ENCODE results near the gene ADGRD1. TPM values are rescaled to one million over a fixed set of nuclear protein-coding genes. Genes with fewer than 3 reads are reported as not detected.

Gene ADGRD1
- total RNA-seq, 1 experiment from 2014 or later = 0.77 TPM

DNA sequence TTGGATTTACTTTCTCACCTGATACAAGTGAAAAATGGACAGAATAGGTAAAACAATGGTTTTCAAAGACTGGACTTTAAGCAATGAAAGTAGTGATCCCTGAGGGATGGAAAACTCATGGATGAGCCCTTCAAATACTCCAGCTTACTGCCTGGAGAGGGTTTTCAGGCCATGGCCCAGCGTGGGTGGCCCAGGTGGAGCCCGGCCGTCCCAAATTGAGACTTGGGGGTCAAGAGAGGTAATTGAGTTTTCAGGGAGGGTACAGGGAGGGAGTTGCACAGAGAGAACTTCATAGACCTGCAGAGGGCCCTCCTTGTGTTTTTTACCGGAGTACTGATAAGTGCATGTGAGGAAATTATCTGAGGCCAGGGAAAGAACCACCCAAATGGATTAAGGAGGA, 44.6 kb upstream of the ADGRD1 start:
- no peak overlapping the region for H3K4me3 Mint-ChIP-seq
- no peaks in the 10 kb centered on the region for H3K27me3 Mint-ChIP-seq (ENCODE audit: low read depth)
- no peak overlapping the region for H3K27ac Mint-ChIP-seq
- peaks cover 46% of the 10 kb centered on the region for H3K9me3 Mint-ChIP-seq
- peaks cover 24% of the 10 kb centered on the region for H3K36me3 Mint-ChIP-seq
- TF ChIP-seq, protein P1, sequence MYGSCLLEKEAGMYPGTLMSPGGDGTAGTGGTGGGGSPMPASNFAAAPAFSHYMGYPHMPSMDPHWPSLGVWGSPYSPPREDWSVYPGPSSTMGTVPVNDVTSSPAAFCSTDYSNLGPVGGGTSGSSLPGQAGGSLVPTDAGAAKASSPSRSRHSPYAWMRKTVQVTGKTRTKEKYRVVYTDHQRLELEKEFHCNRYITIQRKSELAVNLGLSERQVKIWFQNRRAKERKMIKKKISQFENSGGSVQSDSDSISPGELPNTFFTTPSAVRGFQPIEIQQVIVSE (CRISPR knock-in tag; IDR thresholded peaks at IDR 0.05; ENCODE audit: borderline replicate concordance) = no peak
- TF ChIP-seq SMAD4 (CRISPR knock-in tag; IDR thresholded peaks at IDR 0.05) (no peak), SP1 (CRISPR knock-in tag; conservative IDR thresholded peaks at IDR 0.05) (no peak), ZNF232 (CRISPR knock-in tag; IDR thresholded peaks at IDR 0.05) (no peak), HMGA2 (CRISPR knock-in tag; IDR thresholded peaks at IDR 0.05) (no peak), ETV6 (CRISPR knock-in tag; IDR thresholded peaks at IDR 0.05) (no peak), ESRRA (CRISPR knock-in tag; IDR thresholded peaks at IDR 0.05; ENCODE audit: borderline replicate concordance) (no peak), TCF7 (CRISPR knock-in tag; IDR thresholded peaks at IDR 0.05; ENCODE audit: low read depth) (no peak), CBFB (CRISPR knock-in tag; IDR thresholded peaks at IDR 0.05; ENCODE audit: low read depth) (no peak), MYBL2 (CRISPR knock-in tag; IDR thresholded peaks at IDR 0.05) (no peak), RORB (CRISPR knock-in tag; IDR thresholded peaks at IDR 0.05) (no peak)
- TF ChIP-seq, protein P2, sequence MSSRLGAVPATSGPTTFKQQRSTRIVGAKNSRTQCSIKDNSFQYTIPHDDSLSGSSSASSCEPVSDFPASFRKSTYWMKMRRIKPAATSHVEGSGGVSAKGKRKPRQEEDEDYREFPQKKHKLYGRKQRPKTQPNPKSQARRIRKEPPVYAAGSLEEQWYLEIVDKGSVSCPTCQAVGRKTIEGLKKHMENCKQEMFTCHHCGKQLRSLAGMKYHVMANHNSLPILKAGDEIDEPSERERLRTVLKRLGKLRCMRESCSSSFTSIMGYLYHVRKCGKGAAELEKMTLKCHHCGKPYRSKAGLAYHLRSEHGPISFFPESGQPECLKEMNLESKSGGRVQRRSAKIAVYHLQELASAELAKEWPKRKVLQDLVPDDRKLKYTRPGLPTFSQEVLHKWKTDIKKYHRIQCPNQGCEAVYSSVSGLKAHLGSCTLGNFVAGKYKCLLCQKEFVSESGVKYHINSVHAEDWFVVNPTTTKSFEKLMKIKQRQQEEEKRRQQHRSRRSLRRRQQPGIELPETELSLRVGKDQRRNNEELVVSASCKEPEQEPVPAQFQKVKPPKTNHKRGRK (CRISPR knock-in tag; IDR thresholded peaks at IDR 0.05; ENCODE audit: borderline replicate concordance) = no peak
- TF ChIP-seq, protein P3, sequence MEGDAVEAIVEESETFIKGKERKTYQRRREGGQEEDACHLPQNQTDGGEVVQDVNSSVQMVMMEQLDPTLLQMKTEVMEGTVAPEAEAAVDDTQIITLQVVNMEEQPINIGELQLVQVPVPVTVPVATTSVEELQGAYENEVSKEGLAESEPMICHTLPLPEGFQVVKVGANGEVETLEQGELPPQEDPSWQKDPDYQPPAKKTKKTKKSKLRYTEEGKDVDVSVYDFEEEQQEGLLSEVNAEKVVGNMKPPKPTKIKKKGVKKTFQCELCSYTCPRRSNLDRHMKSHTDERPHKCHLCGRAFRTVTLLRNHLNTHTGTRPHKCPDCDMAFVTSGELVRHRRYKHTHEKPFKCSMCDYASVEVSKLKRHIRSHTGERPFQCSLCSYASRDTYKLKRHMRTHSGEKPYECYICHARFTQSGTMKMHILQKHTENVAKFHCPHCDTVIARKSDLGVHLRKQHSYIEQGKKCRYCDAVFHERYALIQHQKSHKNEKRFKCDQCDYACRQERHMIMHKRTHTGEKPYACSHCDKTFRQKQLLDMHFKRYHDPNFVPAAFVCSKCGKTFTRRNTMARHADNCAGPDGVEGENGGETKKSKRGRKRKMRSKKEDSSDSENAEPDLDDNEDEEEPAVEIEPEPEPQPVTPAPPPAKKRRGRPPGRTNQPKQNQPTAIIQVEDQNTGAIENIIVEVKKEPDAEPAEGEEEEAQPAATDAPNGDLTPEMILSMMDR (IDR thresholded peaks at IDR 0.05) = no peak
- TF ChIP-seq, protein P4, sequence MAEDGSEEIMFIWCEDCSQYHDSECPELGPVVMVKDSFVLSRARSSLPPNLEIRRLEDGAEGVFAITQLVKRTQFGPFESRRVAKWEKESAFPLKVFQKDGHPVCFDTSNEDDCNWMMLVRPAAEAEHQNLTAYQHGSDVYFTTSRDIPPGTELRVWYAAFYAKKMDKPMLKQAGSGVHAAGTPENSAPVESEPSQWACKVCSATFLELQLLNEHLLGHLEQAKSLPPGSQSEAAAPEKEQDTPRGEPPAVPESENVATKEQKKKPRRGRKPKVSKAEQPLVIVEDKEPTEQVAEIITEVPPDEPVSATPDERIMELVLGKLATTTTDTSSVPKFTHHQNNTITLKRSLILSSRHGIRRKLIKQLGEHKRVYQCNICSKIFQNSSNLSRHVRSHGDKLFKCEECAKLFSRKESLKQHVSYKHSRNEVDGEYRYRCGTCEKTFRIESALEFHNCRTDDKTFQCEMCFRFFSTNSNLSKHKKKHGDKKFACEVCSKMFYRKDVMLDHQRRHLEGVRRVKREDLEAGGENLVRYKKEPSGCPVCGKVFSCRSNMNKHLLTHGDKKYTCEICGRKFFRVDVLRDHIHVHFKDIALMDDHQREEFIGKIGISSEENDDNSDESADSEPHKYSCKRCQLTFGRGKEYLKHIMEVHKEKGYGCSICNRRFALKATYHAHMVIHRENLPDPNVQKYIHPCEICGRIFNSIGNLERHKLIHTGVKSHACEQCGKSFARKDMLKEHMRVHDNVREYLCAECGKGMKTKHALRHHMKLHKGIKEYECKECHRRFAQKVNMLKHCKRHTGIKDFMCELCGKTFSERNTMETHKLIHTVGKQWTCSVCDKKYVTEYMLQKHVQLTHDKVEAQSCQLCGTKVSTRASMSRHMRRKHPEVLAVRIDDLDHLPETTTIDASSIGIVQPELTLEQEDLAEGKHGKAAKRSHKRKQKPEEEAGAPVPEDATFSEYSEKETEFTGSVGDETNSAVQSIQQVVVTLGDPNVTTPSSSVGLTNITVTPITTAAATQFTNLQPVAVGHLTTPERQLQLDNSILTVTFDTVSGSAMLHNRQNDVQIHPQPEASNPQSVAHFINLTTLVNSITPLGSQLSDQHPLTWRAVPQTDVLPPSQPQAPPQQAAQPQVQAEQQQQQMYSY (CRISPR knock-in tag; IDR thresholded peaks at IDR 0.05) = no peak
- TF ChIP-seq, protein P5, sequence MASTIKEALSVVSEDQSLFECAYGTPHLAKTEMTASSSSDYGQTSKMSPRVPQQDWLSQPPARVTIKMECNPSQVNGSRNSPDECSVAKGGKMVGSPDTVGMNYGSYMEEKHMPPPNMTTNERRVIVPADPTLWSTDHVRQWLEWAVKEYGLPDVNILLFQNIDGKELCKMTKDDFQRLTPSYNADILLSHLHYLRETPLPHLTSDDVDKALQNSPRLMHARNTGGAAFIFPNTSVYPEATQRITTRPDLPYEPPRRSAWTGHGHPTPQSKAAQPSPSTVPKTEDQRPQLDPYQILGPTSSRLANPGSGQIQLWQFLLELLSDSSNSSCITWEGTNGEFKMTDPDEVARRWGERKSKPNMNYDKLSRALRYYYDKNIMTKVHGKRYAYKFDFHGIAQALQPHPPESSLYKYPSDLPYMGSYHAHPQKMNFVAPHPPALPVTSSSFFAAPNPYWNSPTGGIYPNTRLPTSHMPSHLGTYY (CRISPR knock-in tag; IDR thresholded peaks at IDR 0.05) = no peak
- TF ChIP-seq, protein P6, sequence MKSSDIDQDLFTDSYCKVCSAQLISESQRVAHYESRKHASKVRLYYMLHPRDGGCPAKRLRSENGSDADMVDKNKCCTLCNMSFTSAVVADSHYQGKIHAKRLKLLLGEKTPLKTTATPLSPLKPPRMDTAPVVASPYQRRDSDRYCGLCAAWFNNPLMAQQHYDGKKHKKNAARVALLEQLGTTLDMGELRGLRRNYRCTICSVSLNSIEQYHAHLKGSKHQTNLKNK (CRISPR knock-in tag; IDR thresholded peaks at IDR 0.05) = no peak
- TF ChIP-seq, protein P7, sequence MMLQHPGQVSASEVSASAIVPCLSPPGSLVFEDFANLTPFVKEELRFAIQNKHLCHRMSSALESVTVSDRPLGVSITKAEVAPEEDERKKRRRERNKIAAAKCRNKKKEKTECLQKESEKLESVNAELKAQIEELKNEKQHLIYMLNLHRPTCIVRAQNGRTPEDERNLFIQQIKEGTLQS (CRISPR knock-in tag; conservative IDR thresholded peaks at IDR 0.05) = no peak
- TF ChIP-seq, protein P8, sequence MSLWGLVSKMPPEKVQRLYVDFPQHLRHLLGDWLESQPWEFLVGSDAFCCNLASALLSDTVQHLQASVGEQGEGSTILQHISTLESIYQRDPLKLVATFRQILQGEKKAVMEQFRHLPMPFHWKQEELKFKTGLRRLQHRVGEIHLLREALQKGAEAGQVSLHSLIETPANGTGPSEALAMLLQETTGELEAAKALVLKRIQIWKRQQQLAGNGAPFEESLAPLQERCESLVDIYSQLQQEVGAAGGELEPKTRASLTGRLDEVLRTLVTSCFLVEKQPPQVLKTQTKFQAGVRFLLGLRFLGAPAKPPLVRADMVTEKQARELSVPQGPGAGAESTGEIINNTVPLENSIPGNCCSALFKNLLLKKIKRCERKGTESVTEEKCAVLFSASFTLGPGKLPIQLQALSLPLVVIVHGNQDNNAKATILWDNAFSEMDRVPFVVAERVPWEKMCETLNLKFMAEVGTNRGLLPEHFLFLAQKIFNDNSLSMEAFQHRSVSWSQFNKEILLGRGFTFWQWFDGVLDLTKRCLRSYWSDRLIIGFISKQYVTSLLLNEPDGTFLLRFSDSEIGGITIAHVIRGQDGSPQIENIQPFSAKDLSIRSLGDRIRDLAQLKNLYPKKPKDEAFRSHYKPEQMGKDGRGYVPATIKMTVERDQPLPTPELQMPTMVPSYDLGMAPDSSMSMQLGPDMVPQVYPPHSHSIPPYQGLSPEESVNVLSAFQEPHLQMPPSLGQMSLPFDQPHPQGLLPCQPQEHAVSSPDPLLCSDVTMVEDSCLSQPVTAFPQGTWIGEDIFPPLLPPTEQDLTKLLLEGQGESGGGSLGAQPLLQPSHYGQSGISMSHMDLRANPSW (CRISPR knock-in tag; conservative IDR thresholded peaks at IDR 0.05; ENCODE audit: low read depth) = no peak
- ChIA-PET CTCF (no interaction called here), POLR2A (no interaction called here)
- no peaks in the 10 kb centered on the region for H3K4me1 Mint-ChIP-seq
- DNase-seq (ENCODE audit: low spot score) (no peak), ATAC-seq (no peak)

Data from WTC11 (cell line).